ENCODE data around the gene CFL2.
"Not testable (repeated sequence)": the region's sequence is repeated elsewhere in the genome, so short reads cannot be mapped to it uniquely, and the experiment has no call there.

The CFL2 gene

GRCh38 chr14:34714320-34715126 is at the start of gene CFL2:
Gene CFL2 (minus strand): TSS chr14:34714593. CDS start chr14:34714540, 53 bp downstream.
- Histone ChIP-seq H3K9ac (ENCODE audit: low read length) (peak within 1 kb of the TSS; percentile 96), H3K27me3 (replicated peaks; ENCODE audit: control insufficient read depth, insufficient read depth, low read length) (no peaks in the 10 kb centered on the region), H3K9me3 (ENCODE audit: control insufficient read depth, low read length) (no peaks in the 10 kb centered on the region), H3K4me3 (ENCODE audit: low read length) (peak within 1 kb of the TSS; percentile 95), H3K4me1 (ENCODE audit: control insufficient read depth, insufficient read depth, low read length) (peaks cover 47% of the 10 kb centered on the region), H3K36me3 (ENCODE audit: control insufficient read depth, insufficient read depth, low read length, severe bottlenecking) (peaks cover 8% of the 10 kb centered on the region)
- peak; percentile 90 for DNase-seq (ENCODE audit: low read depth)

GRCh38 chr14:34755215-34755614 is 40.8 kb upstream of the CFL2 start:
- no peak overlapping the region for H3K9ac ChIP-seq (ENCODE audit: low read length)
- H3K36me3 ChIP-seq (ENCODE audit: control insufficient read depth, insufficient read depth, low read length, severe bottlenecking): peaks cover 49% of the 10 kb centered on the region
- no peak overlapping the region for H3K4me3 ChIP-seq (ENCODE audit: low read length)
- no peaks in the 10 kb centered on the region for H3K9me3 ChIP-seq (ENCODE audit: control insufficient read depth, low read length)
- peaks cover 10% of the 10 kb centered on the region for H3K4me1 ChIP-seq (ENCODE audit: control insufficient read depth, insufficient read depth, low read length)
- DNase-seq (ENCODE audit: low read depth): no peak
- H3K27me3 ChIP-seq (replicated peaks; ENCODE audit: control insufficient read depth, insufficient read depth, low read length): no peaks in the 10 kb centered on the region

GRCh38 chr14:34754687-34755086 is 40.3 kb upstream of the CFL2 start:
- H3K27me3 ChIP-seq (replicated peaks; ENCODE audit: control insufficient read depth, insufficient read depth, low read length): no peaks in the 10 kb centered on the region

GRCh38 chr14:34750670-34751069 is 36.3 kb upstream of the CFL2 start:
- DNase-seq (ENCODE audit: low read depth): peak; percentile 78
- Histone ChIP-seq H3K4me1 (ENCODE audit: control insufficient read depth, insufficient read depth, low read length) (peaks cover 11% of the 10 kb centered on the region), H3K27me3 (replicated peaks; ENCODE audit: control insufficient read depth, insufficient read depth, low read length) (no peaks in the 10 kb centered on the region), H3K9me3 (ENCODE audit: control insufficient read depth, low read length) (no peaks in the 10 kb centered on the region), H3K4me3 (ENCODE audit: low read length) (peak overlapping the region; percentile 24), H3K9ac (ENCODE audit: low read length) (peak overlapping the region; percentile 0), H3K36me3 (ENCODE audit: control insufficient read depth, insufficient read depth, low read length, severe bottlenecking) (peaks cover 28% of the 10 kb centered on the region)

More at GRCh38 chr14:34754687-34755086, 40.3 kb upstream of the CFL2 start:
- DNase-seq (ENCODE audit: low read depth): no peak
- H3K4me1 ChIP-seq (ENCODE audit: control insufficient read depth, insufficient read depth, low read length): peaks cover 11% of the 10 kb centered on the region
- no peaks in the 10 kb centered on the region for H3K9me3 ChIP-seq (ENCODE audit: control insufficient read depth, low read length)
- no peak overlapping the region for H3K9ac ChIP-seq (ENCODE audit: low read length)
- no peak overlapping the region for H3K4me3 ChIP-seq (ENCODE audit: low read length)
- H3K36me3 ChIP-seq (ENCODE audit: control insufficient read depth, insufficient read depth, low read length, severe bottlenecking): peaks cover 45% of the 10 kb centered on the region

- Histone ChIP-seq H3K9ac (ENCODE audit: low read length) (peak overlapping the region; percentile 0), H3K27me3 (replicated peaks; ENCODE audit: control insufficient read depth, insufficient read depth, low read length) (no peaks in the 10 kb centered on the region), H3K9me3 (ENCODE audit: control insufficient read depth, low read length) (no peaks in the 10 kb centered on the region), H3K4me3 (ENCODE audit: low read length) (peak overlapping the region; percentile 24), H3K36me3 (ENCODE audit: control insufficient read depth, insufficient read depth, low read length, severe bottlenecking) (peaks cover 24% of the 10 kb centered on the region), H3K4me1 (ENCODE audit: control insufficient read depth, insufficient read depth, low read length) (peaks cover 11% of the 10 kb centered on the region)
- DNase-seq (ENCODE audit: low read depth): no peak
These were observed 35.8 kb upstream of the CFL2 start for GRCh38 chr14:34750233-34750632.

- H3K4me1 ChIP-seq (ENCODE audit: control insufficient read depth, insufficient read depth, low read length): peaks cover 14% of the 10 kb centered on the region
- no peak overlapping the region for H3K9ac ChIP-seq (ENCODE audit: low read length)
- no peak for DNase-seq (ENCODE audit: low read depth)
- no peaks in the 10 kb centered on the region for H3K27me3 ChIP-seq (replicated peaks; ENCODE audit: control insufficient read depth, insufficient read depth, low read length)
- no peak overlapping the region for H3K4me3 ChIP-seq (ENCODE audit: low read length)
- no peaks in the 10 kb centered on the region for H3K9me3 ChIP-seq (ENCODE audit: control insufficient read depth, low read length)
- H3K36me3 ChIP-seq (ENCODE audit: control insufficient read depth, insufficient read depth, low read length, severe bottlenecking): peaks cover 16% of the 10 kb centered on the region
These were observed 35.0 kb upstream of the CFL2 start for GRCh38 chr14:34749408-34749807.

- no peaks in the 10 kb centered on the region for H3K27me3 ChIP-seq (replicated peaks; ENCODE audit: control insufficient read depth, insufficient read depth, low read length)
- no peaks in the 10 kb centered on the region for H3K36me3 ChIP-seq (ENCODE audit: control insufficient read depth, insufficient read depth, low read length, severe bottlenecking)
- H3K9me3 ChIP-seq (ENCODE audit: control insufficient read depth, low read length): no peaks in the 10 kb centered on the region
- peaks cover 14% of the 10 kb centered on the region for H3K4me1 ChIP-seq (ENCODE audit: control insufficient read depth, insufficient read depth, low read length)
- H3K4me3 ChIP-seq (ENCODE audit: low read length): no peak overlapping the region
- no peak for DNase-seq (ENCODE audit: low read depth)
- no peak overlapping the region for H3K9ac ChIP-seq (ENCODE audit: low read length)
These were observed 28.1 kb upstream of the CFL2 start for GRCh38 chr14:34742270-34743115.

GRCh38 chr14:34741840-34742239 is 27.4 kb upstream of the CFL2 start:
- Histone ChIP-seq H3K9me3 (ENCODE audit: control insufficient read depth, low read length) (no peaks in the 10 kb centered on the region), H3K9ac (ENCODE audit: low read length) (no peak overlapping the region), H3K4me1 (ENCODE audit: control insufficient read depth, insufficient read depth, low read length) (peaks cover 14% of the 10 kb centered on the region), H3K27me3 (replicated peaks; ENCODE audit: control insufficient read depth, insufficient read depth, low read length) (no peaks in the 10 kb centered on the region), H3K4me3 (ENCODE audit: low read length) (no peak overlapping the region), H3K36me3 (ENCODE audit: control insufficient read depth, insufficient read depth, low read length, severe bottlenecking) (no peaks in the 10 kb centered on the region)
- no peak for DNase-seq (ENCODE audit: low read depth)

- DNase-seq (ENCODE audit: low read depth): peak; percentile 24
- not testable (repeated sequence) for H3K36me3 ChIP-seq (ENCODE audit: control insufficient read depth, insufficient read depth, low read length, severe bottlenecking); H3K9ac ChIP-seq (ENCODE audit: low read length); H3K4me3 ChIP-seq (ENCODE audit: low read length); H3K9me3 ChIP-seq (ENCODE audit: control insufficient read depth, low read length); H3K27me3 ChIP-seq (replicated peaks; ENCODE audit: control insufficient read depth, insufficient read depth, low read length)
- peaks cover 14% of the 10 kb centered on the region for H3K4me1 ChIP-seq (ENCODE audit: control insufficient read depth, insufficient read depth, low read length)
These were observed 25.7 kb upstream of the CFL2 start for GRCh38 chr14:34740139-34740538.

GRCh38 chr14:34737079-34737478 is 22.7 kb upstream of the CFL2 start:
- DNase-seq (ENCODE audit: low read depth); H3K9ac ChIP-seq (ENCODE audit: low read length); H3K36me3 ChIP-seq (ENCODE audit: control insufficient read depth, insufficient read depth, low read length, severe bottlenecking); H3K27me3 ChIP-seq (replicated peaks; ENCODE audit: control insufficient read depth, insufficient read depth, low read length); H3K9me3 ChIP-seq (ENCODE audit: control insufficient read depth, low read length); H3K4me3 ChIP-seq (ENCODE audit: low read length): not testable (repeated sequence)
- H3K4me1 ChIP-seq (ENCODE audit: control insufficient read depth, insufficient read depth, low read length): peaks cover 11% of the 10 kb centered on the region

- no peaks in the 10 kb centered on the region for H3K27me3 ChIP-seq (replicated peaks; ENCODE audit: control insufficient read depth, insufficient read depth, low read length)
- DNase-seq (ENCODE audit: low read depth): peak; percentile 31
- H3K4me1 ChIP-seq (ENCODE audit: control insufficient read depth, insufficient read depth, low read length): peaks cover 10% of the 10 kb centered on the region
- H3K4me3 ChIP-seq (ENCODE audit: low read length): no peak overlapping the region
- H3K9ac ChIP-seq (ENCODE audit: low read length): no peak overlapping the region
- no peaks in the 10 kb centered on the region for H3K36me3 ChIP-seq (ENCODE audit: control insufficient read depth, insufficient read depth, low read length, severe bottlenecking)
- H3K9me3 ChIP-seq (ENCODE audit: control insufficient read depth, low read length): no peaks in the 10 kb centered on the region
These were observed 18.9 kb upstream of the CFL2 start for GRCh38 chr14:34733245-34733644.
